GM21717 (cell line): ENCODE measurements around the gene PRIM1.
A peak's percentile ranks its signal among the peaks of the same experiment; 100 is the strongest.
"Not testable (repeated sequence)": the region's sequence is repeated elsewhere in the genome, so short reads cannot be mapped to it uniquely, and the experiment has no call there.

Experiments
- ATAC-seq: cut with Tn5 transposase; IDR thresholded peaks from one replicate; pipeline ENCODE4 v1.9.1; 2021; ENCODE audit warnings: mild to moderate bottlenecking, moderate library complexity; ENCODE audit not compliant: unreplicated experiment

The PRIM1 gene

DNA sequence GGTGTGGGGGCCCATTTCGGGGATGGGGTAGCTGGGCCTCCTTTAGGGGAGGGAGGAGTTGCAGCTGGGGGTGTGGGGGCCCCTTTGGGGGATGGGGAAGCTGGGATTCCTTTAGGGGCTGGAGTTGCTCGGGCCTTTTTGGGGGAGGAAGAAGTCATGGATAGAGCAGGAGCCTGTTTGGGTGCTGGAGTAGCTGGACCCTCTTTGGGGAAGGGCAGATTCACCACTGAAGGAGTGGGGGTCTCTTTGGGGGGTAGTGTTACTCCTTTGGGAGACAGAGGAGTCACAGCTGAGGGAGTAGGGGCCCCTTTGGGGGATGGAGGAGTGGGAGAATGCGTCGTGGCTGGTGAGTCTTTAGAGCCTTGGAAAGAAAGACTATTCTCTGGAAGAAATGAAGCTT, 33.5 kb downstream of the PRIM1 start:
- ATAC-seq = no peak

DNA sequence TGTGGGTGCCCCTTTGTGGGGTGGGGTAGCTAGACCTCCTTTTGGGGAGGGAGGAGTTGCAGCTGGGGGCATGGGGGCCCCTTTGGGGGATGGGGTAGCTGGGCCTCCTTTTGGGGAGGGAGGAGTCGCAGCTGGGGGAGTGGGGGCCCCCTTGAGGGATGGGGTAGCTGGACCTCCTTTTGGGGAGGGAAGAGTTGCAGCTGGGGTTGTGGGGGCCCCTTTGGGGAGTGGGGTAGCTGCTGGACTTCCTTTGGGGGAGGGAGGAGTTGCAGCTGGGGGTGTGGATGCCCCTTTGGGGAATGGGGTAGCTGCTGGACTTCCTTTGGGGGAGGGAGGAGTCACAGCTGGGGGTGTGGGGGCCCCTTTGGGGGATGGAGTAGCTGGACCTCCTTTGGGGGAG, 34.0 kb downstream of the PRIM1 start:
- no peak for ATAC-seq

DNA sequence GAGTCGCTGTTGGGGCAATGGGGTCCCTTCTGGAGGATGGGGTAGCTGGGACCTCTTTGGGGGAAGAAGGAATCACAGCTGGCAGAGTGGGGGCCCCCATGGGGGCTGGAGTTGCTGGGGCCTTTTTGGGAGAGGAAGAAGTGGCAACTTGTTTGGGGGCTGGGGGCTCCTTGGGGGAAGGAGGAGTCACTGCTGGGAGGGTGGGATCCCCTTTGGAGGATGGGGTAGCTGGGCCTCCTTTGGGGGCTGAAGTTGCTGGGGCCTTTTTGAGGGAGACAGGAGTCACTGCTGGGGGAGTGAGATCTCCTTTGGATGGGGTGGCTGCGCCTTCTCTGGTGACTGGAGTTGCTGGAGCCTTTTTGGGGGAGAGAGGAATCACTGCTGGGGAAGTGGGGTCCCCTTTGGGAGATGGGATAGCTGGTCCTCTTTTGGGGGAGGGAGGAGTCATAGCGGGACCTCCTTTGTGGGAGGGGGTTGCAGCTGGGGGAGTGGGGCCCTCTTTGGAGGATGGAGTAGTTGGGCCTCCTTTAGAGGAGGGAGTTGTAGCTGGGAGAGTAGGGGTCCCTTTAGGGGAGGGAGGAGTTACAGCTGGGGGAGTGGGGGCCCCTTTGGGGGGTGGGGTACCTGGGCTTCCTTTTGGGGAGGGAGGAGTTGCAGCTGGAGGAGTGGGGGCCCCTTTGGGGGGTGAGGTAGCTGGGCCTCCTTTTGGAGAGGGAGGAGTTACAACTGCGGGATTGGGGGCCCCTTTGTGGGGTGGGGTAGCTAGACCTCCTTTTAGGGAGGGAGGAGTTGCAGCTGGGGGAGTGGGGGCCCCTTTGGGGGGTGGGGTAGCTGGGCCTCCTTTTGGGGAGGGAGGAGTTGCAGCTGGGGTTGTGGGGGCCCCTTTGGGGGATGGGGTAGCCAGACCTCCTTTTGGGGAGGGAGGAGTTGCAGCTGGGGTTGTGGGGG, 34.9 kb downstream of the PRIM1 start:
- ATAC-seq = no peak

DNA sequence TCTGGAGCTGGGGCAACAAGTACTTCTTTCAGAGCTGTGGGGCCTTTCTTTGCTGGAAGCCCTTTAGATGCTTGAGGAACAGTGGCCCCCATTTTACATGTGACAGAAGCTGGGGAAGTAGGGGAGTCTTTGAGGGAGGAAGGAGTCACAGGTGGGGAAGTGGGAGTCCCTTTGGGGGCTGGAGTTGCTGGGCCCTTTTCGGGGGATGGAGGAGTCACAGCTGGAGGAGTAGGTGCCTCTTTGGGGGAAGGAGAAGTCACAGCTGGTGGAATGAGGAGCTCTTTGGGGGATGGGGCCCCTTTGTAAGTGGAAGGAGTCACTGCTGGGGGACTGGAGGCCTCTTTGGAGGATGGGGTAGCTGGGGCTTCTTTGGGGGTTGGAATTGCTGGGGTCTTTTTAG, 35.7 kb downstream of the PRIM1 start:
- ATAC-seq = no peak

DNA sequence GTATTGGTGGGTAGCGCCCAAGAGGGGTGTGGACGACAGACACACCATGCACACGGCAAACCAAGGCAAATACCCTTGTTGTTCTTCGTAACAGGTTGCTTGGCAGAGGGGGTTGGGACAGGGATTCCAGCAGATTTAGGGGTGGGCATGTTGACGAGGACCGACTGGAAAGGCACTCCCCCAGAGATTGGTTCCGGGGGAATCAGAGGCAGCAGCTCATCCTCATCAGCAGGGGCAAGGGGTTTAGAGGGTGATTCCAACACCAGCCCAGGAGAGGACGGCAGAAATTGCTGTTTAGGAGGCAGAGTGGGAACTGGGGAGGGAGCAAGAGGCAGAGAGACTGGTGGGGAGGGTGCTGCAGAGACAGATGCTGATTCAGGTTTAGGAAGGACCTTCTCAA, 36.3 kb downstream of the PRIM1 start:
- ATAC-seq = no peak

DNA sequence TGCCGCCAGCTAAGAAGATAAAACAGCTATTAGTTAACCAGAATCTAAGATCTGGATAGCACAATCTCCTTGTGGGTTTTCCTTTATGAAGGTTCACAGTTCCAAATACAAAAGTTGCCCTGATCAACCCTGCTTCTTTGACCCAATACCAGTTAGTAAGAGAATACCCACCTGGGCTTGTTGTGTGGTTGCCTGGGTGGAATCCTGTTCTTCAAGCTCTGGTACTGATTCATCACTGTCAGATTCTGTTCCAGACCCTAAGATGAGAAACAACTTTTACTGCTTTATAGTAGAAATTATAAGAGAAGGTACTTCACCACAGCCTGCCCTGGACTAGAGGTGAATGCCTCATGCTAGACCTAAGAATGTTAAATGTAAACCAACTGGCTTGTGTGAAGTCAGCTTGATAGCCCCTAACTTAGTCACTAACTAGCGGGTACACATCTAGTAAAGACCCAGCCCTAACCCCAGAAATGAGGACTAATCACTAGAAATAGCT, 37.6 kb downstream of the PRIM1 start:
- ATAC-seq = no peak

DNA sequence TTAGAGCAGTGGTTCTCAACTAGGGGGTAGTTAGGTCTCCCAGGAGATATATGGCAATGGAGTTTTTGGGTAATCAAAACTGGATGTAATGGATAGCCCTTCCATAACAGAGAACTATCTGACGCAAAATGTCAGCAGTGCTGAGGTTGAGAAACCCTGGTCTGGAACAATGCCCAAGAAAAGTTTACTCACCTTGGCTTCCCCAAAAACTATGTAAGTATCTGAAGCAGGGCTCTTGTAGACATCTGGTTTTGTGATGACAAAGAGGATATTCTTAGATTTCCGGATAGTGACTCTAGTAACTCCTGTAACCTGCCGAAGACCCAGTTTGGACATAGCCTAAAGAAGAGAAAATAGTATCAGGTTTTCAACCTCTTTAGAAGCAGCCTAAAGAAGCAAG, 38.8 kb downstream of the PRIM1 start:
- ATAC-seq = no peak

DNA sequence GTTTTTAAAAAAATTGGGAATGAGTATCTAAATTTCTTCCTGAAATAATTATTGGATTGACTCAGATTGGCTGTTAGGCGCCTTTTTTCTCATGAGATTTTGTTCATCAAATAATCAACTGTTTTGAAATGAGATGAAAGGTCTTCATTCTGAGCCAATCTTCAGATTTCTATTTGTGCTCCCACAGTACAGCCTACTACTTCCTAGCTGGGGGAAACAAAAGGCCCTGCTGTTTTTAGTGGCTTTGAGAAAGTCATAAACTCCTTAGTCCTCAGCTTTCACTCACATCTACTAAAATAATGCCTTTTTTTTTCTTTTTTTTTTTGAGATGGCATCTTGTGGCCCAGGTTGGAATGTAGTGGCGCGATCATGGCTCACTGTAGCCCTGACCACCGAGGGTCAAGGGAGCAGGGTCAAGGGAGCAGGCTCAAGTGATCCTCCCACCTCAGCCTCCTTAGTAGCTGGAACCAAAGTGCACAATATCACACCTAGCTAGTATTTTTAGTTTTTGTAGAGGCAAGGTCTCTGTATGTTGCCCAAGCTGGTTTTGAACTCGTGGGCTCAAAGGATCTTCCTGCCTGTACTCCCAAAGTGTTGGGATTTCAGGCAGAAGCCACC, 42.3 kb downstream of the PRIM1 start:
- ATAC-seq = no peak

DNA sequence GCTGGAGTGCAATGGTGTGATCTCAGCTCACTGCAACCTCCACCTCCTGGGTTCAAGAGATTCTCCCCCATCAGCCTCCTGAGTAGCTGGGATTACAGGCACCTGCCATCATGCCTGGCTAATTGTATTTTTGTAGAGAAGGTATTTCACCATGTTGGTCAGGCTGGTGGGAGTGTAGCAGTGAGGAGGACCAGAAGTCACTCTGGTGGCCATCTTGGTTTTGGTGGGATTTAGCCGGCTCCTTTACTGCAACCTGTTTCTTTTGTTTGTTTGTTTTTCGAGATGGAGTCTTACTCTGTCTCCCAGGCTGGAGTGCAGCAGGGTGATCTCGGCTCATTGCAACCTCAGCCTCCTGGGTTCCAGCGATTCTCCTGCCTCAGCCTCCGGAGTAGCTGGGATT, 47.6 kb downstream of the PRIM1 start:
- not testable (repeated sequence) for ATAC-seq

DNA sequence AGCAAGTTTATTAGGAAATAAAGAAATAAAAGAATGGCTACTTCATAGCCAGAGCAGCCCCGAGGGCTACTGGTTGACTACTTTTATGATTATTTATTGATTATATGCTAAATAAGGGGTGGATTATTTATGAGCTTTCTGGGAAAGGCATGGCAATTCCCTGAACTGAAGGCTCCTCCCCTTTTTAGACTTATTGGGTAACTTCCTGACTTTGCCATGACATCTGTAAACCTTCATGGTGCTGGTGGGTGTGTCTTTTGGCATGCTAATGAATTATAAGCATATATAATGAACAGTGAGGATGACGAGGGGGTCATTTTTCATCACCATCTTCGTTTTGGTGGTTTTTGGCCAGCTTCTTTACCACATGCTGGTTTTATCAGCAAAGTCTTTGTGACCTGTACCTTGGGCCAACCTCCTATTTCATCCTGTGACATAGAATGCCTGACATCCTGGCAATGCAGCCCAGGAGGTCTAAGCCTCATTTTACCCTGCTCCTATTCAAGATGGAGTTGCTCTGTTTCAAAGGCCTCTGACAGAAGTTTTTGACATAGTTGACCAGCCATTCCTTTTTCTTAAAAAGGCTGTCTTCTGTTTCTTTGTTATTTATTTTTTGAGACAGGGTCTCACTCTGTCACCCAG, 53.0 kb downstream of the PRIM1 start:
- ATAC-seq = no peak

DNA sequence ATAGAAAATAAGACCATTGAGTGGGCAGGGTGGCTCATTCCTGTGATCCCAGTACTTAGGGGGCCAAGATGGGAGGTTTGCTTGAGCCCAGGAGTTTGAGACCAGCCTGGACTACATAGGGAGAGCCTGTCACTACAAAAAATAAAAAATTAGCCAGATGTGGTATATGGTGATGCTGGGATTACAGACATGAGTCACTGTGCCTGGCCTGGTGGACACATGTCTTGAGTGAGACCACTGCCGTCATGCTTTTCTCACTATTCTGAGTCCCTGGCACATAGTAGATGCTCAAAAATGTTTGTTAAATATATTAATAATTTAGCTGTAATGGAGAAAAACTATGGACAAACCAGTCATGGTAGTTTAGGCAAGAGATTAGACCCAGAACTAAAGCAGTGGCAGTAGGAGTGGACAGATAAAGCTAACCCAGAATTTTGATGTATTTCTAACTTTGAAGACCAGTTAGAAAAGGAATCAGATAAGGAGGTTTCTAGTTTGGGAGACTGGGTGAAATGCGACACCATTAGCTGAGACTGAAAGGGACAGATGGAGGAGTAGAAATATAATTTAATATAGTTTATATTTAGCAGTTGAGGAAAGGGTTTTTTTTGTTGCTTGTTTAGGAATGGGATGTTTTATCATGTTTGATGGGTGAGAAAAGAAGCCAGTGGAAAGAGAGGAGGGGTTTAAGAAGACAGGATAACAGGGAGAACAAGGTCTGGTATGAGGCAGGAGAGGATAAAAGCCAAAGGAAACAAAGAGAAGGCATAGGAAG, 56.6 kb downstream of the PRIM1 start:
- ATAC-seq = no peak

DNA sequence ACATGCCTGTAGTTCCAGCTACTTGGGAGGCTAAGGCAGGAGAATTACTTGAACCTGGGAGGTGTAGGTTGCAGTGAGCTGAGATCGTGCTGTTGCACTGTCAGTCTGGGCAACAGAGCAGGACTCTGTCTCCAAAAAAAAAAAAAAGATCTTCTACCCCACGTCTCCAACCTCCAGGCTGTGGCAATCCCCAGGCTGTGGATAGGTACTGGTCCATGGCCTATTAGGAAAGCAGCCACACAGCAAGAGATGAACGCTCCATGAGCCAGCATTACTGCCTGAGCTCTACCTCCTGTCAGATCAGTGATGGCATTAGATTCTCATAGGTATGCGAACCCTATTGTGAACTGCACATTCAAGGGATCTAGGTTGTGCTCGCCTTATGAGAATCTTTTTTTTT, 58.0 kb downstream of the PRIM1 start:
- no peak for ATAC-seq

DNA sequence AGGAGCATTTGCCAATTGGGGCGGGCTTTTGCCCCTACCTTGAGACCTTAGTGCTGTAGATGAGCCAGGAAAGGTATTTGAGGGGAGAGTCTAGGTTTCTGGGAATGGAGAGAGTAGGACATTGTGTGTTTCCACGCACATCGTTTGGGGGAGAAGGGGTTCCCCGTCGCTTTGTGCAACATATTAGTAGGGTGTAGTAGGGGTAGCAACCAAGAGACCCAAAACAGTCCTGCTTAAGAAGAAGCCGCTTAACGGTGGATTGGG, 63.3 kb downstream of the PRIM1 start:
- no peak for ATAC-seq

DNA sequence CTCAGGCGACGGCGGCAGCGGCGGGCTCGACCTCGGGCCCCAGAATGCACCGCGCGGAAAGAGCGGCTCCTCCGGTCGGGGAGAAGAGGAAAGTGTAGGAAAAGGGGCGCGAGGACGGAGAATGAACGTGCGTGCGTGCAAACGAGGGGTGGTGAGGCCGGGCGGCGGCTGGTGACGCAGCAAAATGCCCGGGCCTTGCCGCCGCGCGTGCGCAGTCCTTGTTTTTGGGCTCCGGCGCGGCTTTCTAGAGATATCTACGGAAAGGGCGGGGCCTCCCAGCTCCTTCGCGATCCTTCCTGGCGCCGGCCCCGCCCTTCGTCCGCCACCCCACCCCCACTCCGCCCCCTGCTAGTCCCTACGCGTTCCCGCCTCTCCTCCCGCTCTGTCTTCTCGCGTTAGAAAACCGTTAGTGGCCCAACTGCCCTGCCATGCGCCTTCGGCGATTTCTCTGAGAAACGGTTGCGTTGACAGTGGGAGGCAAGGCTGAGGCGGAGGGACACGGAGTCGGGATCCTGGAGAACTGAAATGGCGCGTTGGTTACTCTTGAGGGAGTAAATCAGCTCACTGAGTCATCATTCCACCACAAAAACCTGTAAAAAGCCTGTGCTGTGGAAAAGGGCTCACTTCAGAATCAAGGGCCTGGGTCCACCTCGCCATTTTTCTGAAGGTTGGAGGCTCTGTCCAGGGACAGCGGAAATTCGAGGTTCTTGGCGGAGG, 63.8 kb downstream of the PRIM1 start, which contains the start of gene PTGES3:
Gene PTGES3 (minus strand): TSS at position 156 of the 717 bp plus-strand sequence. CDS start 285 bp downstream, outside the sequence.
- ATAC-seq = peak; percentile 56

DNA sequence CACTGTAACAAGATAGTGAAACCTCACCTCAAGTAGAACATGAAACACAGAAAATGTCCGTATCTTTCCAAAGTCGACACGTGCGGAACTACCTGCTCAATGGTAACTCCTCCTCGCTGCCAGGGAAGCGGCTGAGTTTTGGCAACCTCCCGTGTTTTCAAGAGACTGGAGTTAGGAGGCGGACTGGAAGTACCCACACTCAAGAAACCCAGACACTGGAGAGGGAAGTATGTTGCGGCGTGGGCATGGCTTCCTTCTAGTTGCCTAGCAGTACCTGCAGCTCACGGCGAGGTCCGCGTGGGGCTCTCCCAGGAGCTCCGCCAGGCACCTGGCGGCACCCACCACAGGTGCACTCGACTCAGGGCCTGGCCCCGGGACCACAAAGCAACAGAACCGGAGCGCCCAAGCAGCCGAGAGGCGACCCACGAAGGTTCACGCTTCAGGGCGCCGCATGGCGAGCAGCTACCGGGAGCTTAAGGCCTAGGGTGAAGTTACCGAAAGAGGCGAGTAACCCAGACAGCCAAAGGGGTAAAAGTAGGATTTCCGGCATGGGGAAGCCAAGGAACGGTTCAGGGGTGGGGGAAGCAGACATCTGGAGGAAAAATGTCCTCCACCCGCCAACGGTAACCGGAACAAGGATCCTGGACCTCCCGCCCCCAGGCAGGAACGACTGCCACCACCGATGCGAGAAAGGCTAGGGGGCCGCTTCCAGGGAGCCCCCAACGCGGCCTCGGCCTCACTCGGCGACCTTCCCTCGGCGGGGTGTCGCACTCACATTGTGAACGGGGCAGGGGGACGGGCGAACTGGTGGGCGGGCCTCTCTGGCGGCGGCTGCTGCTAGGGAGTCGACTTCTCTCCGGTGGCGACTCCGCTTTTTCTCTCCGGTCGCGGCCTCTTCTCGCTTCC, 64.6 kb downstream of the PRIM1 start:
- peak; percentile 13 for ATAC-seq

DNA sequence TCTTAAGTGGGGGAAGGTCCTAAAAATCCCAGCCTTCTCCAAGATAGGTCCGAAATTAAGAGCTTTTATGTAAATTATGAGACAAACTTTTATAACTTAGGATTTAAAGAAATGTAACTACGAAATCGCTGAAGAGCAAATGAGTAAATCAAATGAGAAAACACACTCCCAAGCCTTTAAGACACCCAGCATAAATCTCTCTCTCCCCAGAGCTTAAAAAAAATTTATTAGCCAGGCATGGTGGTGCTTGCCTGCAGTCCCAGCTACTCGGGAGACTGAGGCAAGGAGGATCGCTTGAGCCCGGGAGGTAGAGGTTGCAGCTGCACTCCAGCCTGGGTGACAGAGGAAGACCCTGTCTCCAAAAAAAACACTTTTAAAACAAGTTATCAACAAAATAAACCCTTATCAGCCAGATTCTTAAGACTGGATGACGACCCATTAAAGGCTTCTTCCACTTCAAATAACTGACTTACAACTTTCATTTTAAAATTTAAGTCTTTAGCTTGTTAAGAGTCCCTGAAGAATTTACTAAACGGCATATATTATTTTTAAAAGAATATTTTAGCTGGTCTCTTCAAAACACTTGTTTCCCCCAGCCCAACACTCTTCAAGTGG, 67.3 kb downstream of the PRIM1 start:
- ATAC-seq = no peak

DNA sequence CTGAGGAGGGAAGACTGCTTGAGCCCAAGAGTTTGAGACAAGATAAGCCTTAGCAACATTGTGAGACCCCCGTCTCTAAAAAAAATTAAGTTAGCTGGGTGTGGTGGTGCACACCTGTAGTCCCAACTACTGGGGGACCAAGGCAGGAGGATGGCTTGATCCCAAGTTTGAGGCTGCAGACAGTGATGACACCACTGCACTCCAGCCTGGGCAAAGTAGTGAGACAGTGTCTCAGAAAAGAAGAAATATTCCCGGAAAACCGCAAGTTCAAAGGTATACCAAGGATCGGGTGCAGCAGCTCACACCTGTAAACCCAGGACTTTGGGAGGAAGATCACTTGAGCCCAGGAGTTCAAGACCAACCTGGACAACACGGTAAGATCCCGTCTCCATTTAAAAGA, 69.8 kb downstream of the PRIM1 start:
- ATAC-seq = no peak
